GM10266 (cell line): ENCODE results near the gene OBSL1.

ENCODE experiments used
- DNase-seq: peaks from one replicate; pipeline ENCODE4 v3.0.0; 2012; ENCODE audit errors: extremely low spot score
- CTCF ChIP-seq: IDR thresholded peaks from 2 replicates; pipeline ENCODE4 v1.5.1; 2012; ENCODE audit warnings: mild to moderate bottlenecking, low read depth; ENCODE audit not compliant: control insufficient read depth, insufficient read depth; ENCODE audit errors: missing control alignments

OBSL1 gene

GRCh38 chr2:219595256-219595655, 23.9 kb upstream of the OBSL1 start:
- DNase-seq = no peak
- TF ChIP-seq CTCF = no peak

GRCh38 chr2:219593154-219593553, 21.8 kb upstream of the OBSL1 start:
- DNase-seq = no peak
- no peak for TF ChIP-seq CTCF

GRCh38 chr2:219592736-219593135, 21.4 kb upstream of the OBSL1 start:
- no peak for TF ChIP-seq CTCF
- DNase-seq = no peak

- no peak for DNase-seq
- no peak for TF ChIP-seq CTCF
Observed at GRCh38 chr2:219591091-219591490, 19.8 kb upstream of the OBSL1 start.

GRCh38 chr2:219581346-219581745, 10.0 kb upstream of the OBSL1 start:
- no peak for DNase-seq
- TF ChIP-seq CTCF = no peak

- no peak for DNase-seq
- TF ChIP-seq CTCF = no peak
Observed at GRCh38 chr2:219578811-219579613, 7.7 kb upstream of the OBSL1 start.
